ENCODE measurements around the gene RPRD1B. TPM values are rescaled to one million over a fixed set of nuclear protein-coding genes. Genes with fewer than 3 reads are reported as not detected.

The RPRD1B gene
- polyA plus RNA-seq, 1 of the 3 experiments (the other 2 are of a cell fraction) = 11.8 TPM

- H4K20me1 ChIP-seq (ENCODE audit: insufficient read depth) = no peaks in the 10 kb centered on the region
- no peaks in the 10 kb centered on the region for H3K9me2 ChIP-seq
- CTCF ChIA-PET = interaction anchor here (1.5 to 12.9 kb wide), 3 partner anchors 19 to 125 kb away, joined by 5 to 118 read pairs (median 11); no protein-coding TSS in a partner anchor
- TF ChIP-seq NRF1 (IDR thresholded peaks at IDR 0.05; ENCODE audit: low read depth, low read length) (no peak), TCF12 (IDR thresholded peaks at IDR 0.05) (no peak), ELF1 (IDR thresholded peaks at IDR 0.05) (no peak), TEAD4 (IDR thresholded peaks at IDR 0.05; ENCODE audit: borderline replicate concordance, insufficient read depth) (no peak), FOSL2 (IDR thresholded peaks at IDR 0.05; ENCODE audit: borderline replicate concordance, low read depth) (no peak), RXRA (IDR thresholded peaks at IDR 0.05; ENCODE audit: borderline replicate concordance, low read depth) (no peak), CTCF (IDR thresholded peaks at IDR 0.05) (no peak), RFX5 (IDR thresholded peaks at IDR 0.05; ENCODE audit: low read length) (no peak), EZH2phosphoT487 (IDR thresholded peaks at IDR 0.05; ENCODE audit: borderline replicate concordance, low read depth) (no peak)
- no peaks in the 10 kb centered on the region for H3K27me3 ChIP-seq (ENCODE audit: insufficient read depth)
- H3K9ac ChIP-seq = no peak overlapping the region
- peaks cover 16% of the 10 kb centered on the region for H3F3A ChIP-seq (replicated peaks; ENCODE audit: insufficient read depth)
- H3K27ac ChIP-seq (ENCODE audit: low read depth in 2 of 2, low read length in 1 of 2) = peak overlapping the region; percentile 69 to 75
- no peaks in the 10 kb centered on the region for H3K79me2 ChIP-seq (ENCODE audit: insufficient read depth)
- POLR2A ChIA-PET = no interaction called here
- no peaks in the 10 kb centered on the region for H3K9me3 ChIP-seq
- H3K36me3 ChIP-seq (replicated peaks in 1 of 2; ENCODE audit: control insufficient read depth in 1 of 2, insufficient read depth in 2 of 2, low read length in 1 of 2) = peaks cover 9 to 21% of the 10 kb centered on the region in 2 experiments
- H3K4me3 ChIP-seq (ENCODE audit: low read depth in 2 of 2, low read length in 1 of 2) = no peak overlapping the region
- no peak overlapping the region for H2AFZ ChIP-seq (ENCODE audit: low read depth)
- WGBS (ENCODE audit: low lambda C conversion rate) = 79% methylated on average over 7 of the region's 7 CpGs
- DNase-seq = no peak
- peaks cover 16 to 38% of the 10 kb centered on the region in 2 experiments for H3K4me1 ChIP-seq (ENCODE audit: control insufficient read depth in 1 of 2, insufficient read depth in 2 of 2, low read depth in 1 of 2, low read length in 1 of 2)
- no peak overlapping the region for H3K4me2 ChIP-seq
Observed at GRCh38 chr20:38095017-38095686, 61.6 kb downstream of the RPRD1B start.

GRCh38 chr20:38098952-38099351, 65.4 kb downstream of the RPRD1B start:
- WGBS (ENCODE audit: low lambda C conversion rate) = 74% methylated on average over 1 of the region's 1 CpG
- H3K36me3 ChIP-seq (replicated peaks in 1 of 2; ENCODE audit: control insufficient read depth in 1 of 2, insufficient read depth in 2 of 2, low read length in 1 of 2) = no peaks in the 10 kb centered on the region
- no peaks in the 10 kb centered on the region for H3K9me2 ChIP-seq
- H2AFZ ChIP-seq (ENCODE audit: low read depth) = no peak overlapping the region
- ChIA-PET POLR2A (no interaction called here), CTCF (interaction anchor here (1.0 kb wide), 1 partner anchor 26 kb away, joined by 3 read pairs; no protein-coding TSS in a partner anchor)
- H3K27ac ChIP-seq (ENCODE audit: low read depth in 2 of 2, low read length in 1 of 2) = no peak overlapping the region
- no peak overlapping the region for H3K4me3 ChIP-seq (ENCODE audit: low read depth in 2 of 2, low read length in 1 of 2)
- no peak for DNase-seq
- no peak overlapping the region for H3K4me2 ChIP-seq
- H3K9me3 ChIP-seq = peaks cover 6% of the 10 kb centered on the region; the same call in 1 of the 2 replicates
- no peak for TF ChIP-seq EP300 (IDR thresholded peaks at IDR 0.05; ENCODE audit: borderline replicate concordance in 1 of 2, low read depth in 1 of 2, low read length in 1 of 2)
- no peak for TF ChIP-seq TEAD4 (IDR thresholded peaks at IDR 0.05; ENCODE audit: borderline replicate concordance, insufficient read depth)
- no peak for TF ChIP-seq FOXM1 (IDR thresholded peaks at IDR 0.05; ENCODE audit: low read depth)
- TF ChIP-seq ELF1 (IDR thresholded peaks at IDR 0.05) = no peak
- TF ChIP-seq FOSL2 (IDR thresholded peaks at IDR 0.05; ENCODE audit: borderline replicate concordance, low read depth) = no peak
- TF ChIP-seq MAX (IDR thresholded peaks at IDR 0.05; ENCODE audit: low read depth) = no peak
- TF ChIP-seq NFIC (IDR thresholded peaks at IDR 0.05; ENCODE audit: borderline replicate concordance) = no peak
- no peak for TF ChIP-seq SMC3 (IDR thresholded peaks at IDR 0.05; ENCODE audit: low read depth, low read length)
- TF ChIP-seq CTCF (IDR thresholded peaks at IDR 0.05) = no peak
- peaks cover 14 to 16% of the 10 kb centered on the region in 2 experiments for H3K4me1 ChIP-seq (ENCODE audit: control insufficient read depth in 1 of 2, insufficient read depth in 2 of 2, low read depth in 1 of 2, low read length in 1 of 2)
- H4K20me1 ChIP-seq (ENCODE audit: insufficient read depth) = no peaks in the 10 kb centered on the region
- H3K79me2 ChIP-seq (ENCODE audit: insufficient read depth) = no peaks in the 10 kb centered on the region
- no peaks in the 10 kb centered on the region for H3K27me3 ChIP-seq (ENCODE audit: insufficient read depth)
- H3F3A ChIP-seq (replicated peaks; ENCODE audit: insufficient read depth) = peaks cover 21% of the 10 kb centered on the region
- no peak overlapping the region for H3K9ac ChIP-seq
